OCI-M2 (cell line): ENCODE results near the gene SYNGR1.
"Not testable (repeated sequence)": the region's sequence is repeated elsewhere in the genome, so short reads cannot be mapped to it uniquely, and the experiment has no call there.

Experiments
- DNase-seq: peaks from one replicate; lab custom pipeline; 2025; ENCODE audit not compliant: unreplicated experiment; lab: John Stamatoyannopoulos, UW

SYNGR1 gene

GRCh38 chr22:39316440-39317083 lies 33.2 kb upstream of the SYNGR1 start:
- DNase-seq = no peak

GRCh38 chr22:39317084-39317774 lies 32.6 kb upstream of the SYNGR1 start:
- no peak for DNase-seq

GRCh38 chr22:39317775-39318506 lies 31.9 kb upstream of the SYNGR1 start:
- DNase-seq = no peak

- no peak for DNase-seq
These were observed 31.1 kb upstream of the SYNGR1 start for GRCh38 chr22:39318507-39319283.

DNA sequence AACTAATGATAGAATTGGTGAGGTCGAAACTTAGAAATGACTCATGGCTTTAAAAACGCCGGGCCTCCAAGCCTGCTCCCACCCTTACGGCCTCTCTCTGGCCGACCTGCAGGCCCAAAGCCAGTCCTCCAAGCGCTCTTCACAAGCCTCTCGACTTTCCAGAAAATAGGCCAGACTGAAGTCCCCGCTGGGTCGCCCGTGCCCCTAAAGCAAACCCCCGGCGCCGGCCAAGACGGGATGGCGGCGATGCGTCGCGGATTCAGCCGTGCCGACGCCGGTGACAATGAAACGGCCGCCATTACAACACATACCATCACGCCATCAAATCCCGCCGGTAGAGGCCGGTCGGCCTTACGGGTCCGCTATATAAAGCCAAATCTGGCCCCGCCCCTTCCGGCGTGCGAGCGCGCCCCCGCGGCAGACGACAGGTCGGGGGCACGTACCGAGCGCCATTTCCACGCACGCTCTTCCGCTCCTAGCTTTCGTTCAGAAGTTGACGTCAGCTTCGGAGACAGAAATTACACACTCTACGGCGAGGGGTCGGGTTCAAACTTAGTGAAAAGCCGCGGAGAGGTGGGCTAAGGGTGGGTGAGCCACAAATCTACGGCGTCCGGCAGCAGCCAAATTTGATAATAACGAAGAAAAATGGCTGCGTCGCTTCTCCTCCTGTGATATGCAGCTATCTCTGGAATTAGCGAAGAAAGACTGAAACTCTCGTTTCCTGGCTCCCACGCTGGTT lies 30.3 kb upstream of the SYNGR1 start, which contains the start of gene RPL3:
Gene RPL3 (minus strand): TSS at position 340 of the 739 bp plus-strand sequence. CDS start 26 bp downstream, at position 314.
- DNase-seq = no peak

- not testable (repeated sequence) for DNase-seq
These were observed 29.2 kb upstream of the SYNGR1 start for GRCh38 chr22:39320616-39321029.

GRCh38 chr22:39325392-39325932 lies 24.3 kb upstream of the SYNGR1 start:
- DNase-seq = no peak

DNA sequence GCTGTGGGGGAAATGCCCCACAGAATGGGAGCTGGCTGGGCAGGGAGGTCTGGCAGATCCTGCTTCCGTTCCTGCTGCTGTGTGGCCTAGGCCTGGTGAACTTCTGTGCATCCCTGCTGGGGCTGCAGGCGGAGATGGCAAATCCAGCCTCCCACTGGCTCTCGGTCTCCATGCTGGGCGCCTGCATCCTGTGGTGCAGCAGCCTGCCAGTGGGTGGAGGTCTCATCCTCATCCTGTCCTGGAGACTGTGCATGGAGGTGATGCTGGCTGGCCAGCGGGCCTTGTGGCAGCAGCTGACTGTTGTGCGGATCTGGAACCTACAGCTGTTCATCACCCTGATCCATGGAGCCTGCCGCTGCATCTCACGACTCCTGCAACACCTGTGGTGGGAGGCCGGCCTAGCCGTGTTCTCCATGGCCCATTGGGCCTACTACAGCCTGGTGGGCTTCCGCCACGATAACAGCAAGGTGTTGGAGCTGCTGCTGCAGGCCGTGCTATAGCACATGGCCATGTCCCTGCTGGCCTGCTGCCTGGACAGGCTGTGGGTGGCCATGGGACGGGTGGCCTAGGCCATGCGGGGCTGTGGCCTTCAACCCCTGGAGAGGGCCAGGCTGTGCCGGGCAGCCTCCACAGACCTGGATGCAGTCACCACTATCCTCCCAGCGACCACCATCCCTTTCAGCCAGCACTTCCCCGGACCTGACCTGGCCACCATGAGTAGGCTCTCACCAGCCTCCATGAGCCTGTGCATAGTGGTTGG lies 21.6 kb upstream of the SYNGR1 start:
- DNase-seq = no peak

- DNase-seq = not testable (repeated sequence)
These were observed 19.2 kb upstream of the SYNGR1 start for GRCh38 chr22:39330553-39330952.

DNA sequence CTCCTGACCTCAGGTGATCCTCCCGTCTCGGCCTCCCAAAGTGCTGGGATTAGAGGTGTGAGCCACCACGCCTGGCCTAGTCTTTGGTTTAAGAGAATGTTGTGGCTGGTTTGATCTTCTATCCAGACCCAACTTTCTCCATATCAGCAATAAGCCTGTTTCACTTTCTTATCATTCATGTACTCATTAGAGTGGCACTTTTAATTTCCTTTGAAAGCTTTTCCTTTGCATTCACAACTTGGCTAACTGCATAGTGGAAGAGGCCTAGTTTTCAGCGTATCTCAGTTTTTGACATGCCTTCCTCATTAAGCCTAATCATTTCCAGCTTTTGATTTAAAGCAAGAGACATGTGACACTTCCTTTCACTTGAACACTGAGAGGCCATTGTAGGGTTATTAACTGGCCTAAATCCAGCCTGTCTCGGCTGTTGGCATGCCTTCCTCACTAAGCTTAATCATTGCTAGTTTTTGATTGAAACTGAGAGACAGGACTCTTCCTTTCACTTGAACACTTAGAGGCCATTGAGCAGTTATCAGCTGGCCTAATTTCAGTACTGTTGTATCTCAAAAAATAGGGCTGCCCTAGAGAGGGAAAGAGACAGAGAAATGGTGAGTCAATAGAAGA lies 17.2 kb upstream of the SYNGR1 start:
- no peak for DNase-seq

DNA sequence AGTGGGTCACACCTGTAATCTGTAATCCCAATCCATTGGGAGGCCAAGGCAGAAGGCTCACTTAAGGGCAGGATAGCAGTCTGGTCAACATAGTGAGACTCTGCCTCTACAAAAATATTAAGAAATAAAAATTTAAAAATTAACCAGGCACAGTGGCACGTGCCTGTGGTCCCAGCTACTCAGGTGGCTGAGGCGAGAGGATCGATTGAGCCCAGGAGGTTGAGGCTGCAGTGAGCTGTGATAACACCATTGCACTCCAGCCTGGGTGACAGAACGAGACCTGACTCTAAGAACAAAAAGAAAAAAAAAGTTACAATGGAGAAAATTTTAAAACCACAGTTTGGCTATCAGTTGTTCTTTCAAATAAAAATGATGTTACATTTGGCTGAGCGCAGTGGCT lies 13.4 kb upstream of the SYNGR1 start:
- no peak for DNase-seq

GRCh38 chr22:39339775-39340174 lies 10.0 kb upstream of the SYNGR1 start:
- DNase-seq = not testable (repeated sequence)

- no peak for DNase-seq
These were observed 8.6 kb upstream of the SYNGR1 start for GRCh38 chr22:39341179-39341578.

DNA sequence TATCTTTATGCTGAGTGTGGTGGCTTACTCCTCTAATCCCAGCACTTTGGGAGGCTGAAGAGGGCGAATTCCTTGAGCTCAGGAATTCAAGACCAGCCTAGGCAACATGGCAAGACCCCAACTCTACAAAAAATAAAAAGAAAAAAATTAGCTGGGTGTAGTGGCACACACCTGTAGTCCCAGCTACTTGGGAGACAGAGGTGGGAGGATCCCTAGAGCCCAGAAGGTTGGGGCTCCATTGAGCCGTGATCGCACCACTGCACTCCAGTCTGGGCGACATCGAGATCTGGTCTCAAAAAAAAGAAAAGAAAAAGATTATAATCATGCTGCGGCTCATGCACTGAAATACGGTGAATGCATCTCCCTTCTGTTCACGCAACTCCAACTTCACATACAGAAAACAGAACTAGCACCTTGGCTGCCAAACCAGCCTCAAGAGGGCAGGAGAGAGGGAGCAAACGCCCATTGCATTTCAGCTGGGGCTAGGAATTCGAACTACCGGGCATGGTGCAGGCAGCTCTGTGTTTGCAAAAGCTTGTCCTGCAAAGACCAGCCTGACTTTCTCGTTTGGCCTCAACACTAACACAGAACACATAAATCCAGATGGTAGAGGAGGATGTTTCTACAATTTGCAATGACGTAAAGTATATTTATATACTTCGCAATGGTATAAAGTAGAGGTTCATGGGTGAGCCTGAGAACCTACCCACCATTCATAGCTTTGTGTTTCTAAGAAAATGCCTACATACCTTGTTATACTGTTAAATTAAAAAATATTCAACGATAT lies 6.3 kb upstream of the SYNGR1 start:
- peak; percentile 9 for DNase-seq

DNA sequence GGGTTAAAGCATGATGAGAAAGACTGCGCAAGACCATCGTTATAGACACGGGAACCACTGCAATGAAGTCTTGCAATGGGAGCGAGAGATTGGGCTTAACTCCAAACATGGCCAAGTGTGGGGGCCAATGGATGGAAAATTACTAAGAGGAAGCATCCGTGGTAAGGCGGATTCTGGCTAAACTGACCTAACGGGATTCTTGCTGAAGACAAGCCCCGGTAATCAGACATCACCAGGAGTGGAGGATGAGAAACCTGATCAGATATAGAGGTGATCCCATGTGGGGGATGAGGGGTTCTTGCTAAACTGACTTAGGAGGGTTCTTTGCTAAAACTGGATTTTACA lies 5.8 kb upstream of the SYNGR1 start:
- DNase-seq = no peak

- no peak for DNase-seq
These were observed 4.6 kb upstream of the SYNGR1 start for GRCh38 chr22:39345231-39345630.

DNA sequence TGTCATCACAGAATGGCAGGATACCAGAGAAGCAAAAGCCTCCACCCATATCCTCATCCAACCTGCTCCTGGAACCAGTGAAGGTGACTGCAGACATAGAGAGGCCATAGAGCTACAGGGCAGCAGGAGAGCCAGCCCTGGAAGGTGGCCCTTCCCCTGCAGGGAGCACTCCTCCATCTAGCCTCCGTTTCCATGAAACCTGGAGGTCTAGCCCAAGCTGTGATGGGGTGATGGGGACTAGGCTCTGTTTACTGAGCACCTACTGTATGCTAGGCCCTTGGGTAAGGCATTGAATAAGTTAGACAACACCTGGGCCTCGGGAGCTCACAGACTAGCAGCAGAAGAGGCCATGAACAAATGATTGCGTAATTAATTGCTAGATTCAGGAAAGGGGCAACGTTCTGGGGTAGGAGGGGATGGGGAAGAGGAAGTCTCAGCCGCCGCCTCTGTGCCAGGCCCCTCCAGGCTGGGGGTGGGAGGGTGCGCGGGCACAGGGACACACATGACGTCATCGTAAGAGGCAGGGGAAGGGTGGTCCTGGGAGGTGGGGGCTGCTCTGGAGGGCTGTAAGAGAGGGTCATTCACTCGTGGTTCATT lies 784 bp upstream of the SYNGR1 start:
- no peak for DNase-seq

DNA sequence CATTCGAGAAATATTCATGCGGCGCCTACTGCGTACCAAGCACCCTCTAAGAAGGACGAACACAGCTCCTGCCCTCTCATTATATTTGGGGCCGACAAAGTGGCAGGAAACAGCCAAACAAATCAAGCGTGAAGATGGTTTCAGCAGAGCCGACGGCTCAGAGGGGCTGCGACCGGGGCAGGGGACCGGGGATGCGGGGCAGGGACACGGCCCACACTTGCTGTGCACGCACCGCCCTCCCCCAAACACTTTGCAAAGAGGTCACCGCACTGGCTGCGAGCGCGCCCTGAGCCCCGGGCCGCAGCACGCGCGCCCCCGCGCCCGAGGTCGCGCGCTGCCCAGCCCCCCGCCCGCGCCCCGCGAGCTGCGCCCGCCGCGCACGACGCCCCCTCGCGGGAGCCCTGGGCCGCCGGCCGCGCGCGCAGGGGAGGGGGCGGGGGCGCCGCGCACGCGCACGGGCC lies 255 bp upstream of the SYNGR1 start:
- no peak for DNase-seq
